Activated CD4-positive, alpha-beta memory T cell treated with anti-CD3 and anti-CD28 coated beads, Interleukin-2, amount 10 ng/mL, durations not matched to agents 7 days and 5 days (primary cell): Measurements from ENCODE around the gene FGFRL1. TPM values are rescaled to one million over a fixed set of nuclear protein-coding genes. Genes with fewer than 3 reads are reported as not detected.

ENCODE experiments used
- CTCF ChIA-PET: fragments of 350-600 bp; sonication (Branson Sonifier 250); formaldehyde crosslinking; loops from one replicate; lab custom pipeline; 2021; ENCODE audit warnings: antibody characterized with exemption, inconsistent platforms; lab: Charles Lee
- POLR2A ChIA-PET: fragments of 350-600 bp; sonication (Branson Sonifier 250); formaldehyde crosslinking; loops from one replicate; lab custom pipeline; 2021; ENCODE audit warnings: antibody characterized with exemption; lab: Charles Lee
- DNase-seq: peaks from one replicate; pipeline ENCODE4 v3.0.0-alpha.2; 2020
- H3K27ac Mint-ChIP-seq: one replicate; pipeline ENCODE4 v1.8.0; 2021; ENCODE audit warnings: mild to moderate bottlenecking, mixed read lengths
- H3K27me3 Mint-ChIP-seq: one replicate; pipeline ENCODE4 v1.8.0; 2021; ENCODE audit warnings: mixed read lengths
- H3K36me3 Mint-ChIP-seq: one replicate; pipeline ENCODE4 v1.8.0; 2021; ENCODE audit warnings: low read depth, mixed read lengths
- H3K4me1 Mint-ChIP-seq: one replicate; pipeline ENCODE4 v1.8.0; 2021; ENCODE audit warnings: mixed read lengths
- H3K4me3 Mint-ChIP-seq: one replicate; pipeline ENCODE4 v1.8.0; 2021; ENCODE audit warnings: mild to moderate bottlenecking, mixed read lengths
- H3K9me3 Mint-ChIP-seq: one replicate; pipeline ENCODE4 v1.8.0; 2021; ENCODE audit warnings: mixed read lengths
- total RNA-seq, 2 experiments: library from RNA; stranded (reverse); gene quantifications; one replicate each; pipeline ENCODE4 v1.2.3, GENCODE V29; 2021

Gene FGFRL1
- total RNA-seq, 2 experiments from 2014 or later, result 7.1 to 8.9 TPM

DNA sequence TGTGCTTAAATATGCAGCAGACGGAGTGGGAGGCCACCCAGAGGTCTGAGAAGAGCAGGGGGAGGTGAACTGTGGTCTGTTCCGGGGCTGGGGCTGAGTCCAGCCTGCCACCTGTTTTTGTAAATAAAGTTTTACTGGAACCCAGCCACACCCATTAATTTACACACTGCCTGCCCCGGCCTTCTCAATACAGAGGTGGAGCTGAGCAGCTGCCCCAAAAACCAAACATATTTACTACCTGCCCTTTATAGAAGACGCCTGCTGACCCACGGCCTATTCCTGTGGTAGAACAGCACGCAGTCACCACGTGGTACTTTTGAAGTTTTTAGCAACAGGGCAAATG is 45.9 kb downstream of the FGFRL1 start:
- DNase-seq, result no peak
- Mint-ChIP-seq H3K27me3 (peaks cover 18% of the 10 kb centered on the region), H3K27ac (no peak overlapping the region), H3K9me3 (no peaks in the 10 kb centered on the region), H3K36me3 (no peaks in the 10 kb centered on the region), H3K4me3 (no peak overlapping the region), H3K4me1 (peaks cover 16% of the 10 kb centered on the region)
- POLR2A ChIA-PET, result no interaction called here
- CTCF ChIA-PET, result no interaction called here

GRCh38 chr4:1058198-1058996 is 47.0 kb downstream of the FGFRL1 start:
- no peak for DNase-seq
- Mint-ChIP-seq H3K27me3 (peaks cover 26% of the 10 kb centered on the region), H3K27ac (no peak overlapping the region), H3K4me1 (peaks cover 19% of the 10 kb centered on the region), H3K9me3 (no peaks in the 10 kb centered on the region), H3K4me3 (no peak overlapping the region), H3K36me3 (no peaks in the 10 kb centered on the region)
- CTCF ChIA-PET, result no interaction called here
- POLR2A ChIA-PET, result no interaction called here

- Mint-ChIP-seq H3K9me3 (no peaks in the 10 kb centered on the region), H3K4me3 (no peak overlapping the region), H3K27ac (no peak overlapping the region), H3K36me3 (no peaks in the 10 kb centered on the region), H3K4me1 (peaks cover 19% of the 10 kb centered on the region), H3K27me3 (peaks cover 28% of the 10 kb centered on the region)
- no peak for DNase-seq
- ChIA-PET POLR2A (no interaction called here), CTCF (no interaction called here)
Measured at GRCh38 chr4:1058997-1059665, 47.7 kb downstream of the FGFRL1 start.

DNA sequence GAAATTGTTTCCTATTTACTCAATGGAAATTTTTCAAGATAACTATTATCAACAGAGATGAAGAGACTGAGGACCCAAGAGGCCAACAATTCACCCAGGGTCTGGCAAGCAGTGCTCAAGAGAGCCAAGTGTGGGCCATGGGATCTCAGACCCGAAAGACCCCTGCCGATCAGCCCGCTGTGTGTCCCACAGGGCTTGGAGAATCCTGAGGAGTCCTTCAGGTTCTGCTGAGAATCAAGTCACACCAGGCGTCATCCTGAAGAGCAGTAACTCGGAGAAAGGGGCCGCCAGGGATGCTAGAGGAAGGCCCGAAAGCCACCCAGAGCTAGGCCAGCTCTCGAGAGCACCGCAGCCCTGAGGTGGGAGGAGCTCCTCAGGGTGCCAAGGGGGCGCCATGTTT is 48.7 kb downstream of the FGFRL1 start:
- CTCF ChIA-PET, result no interaction called here
- Mint-ChIP-seq H3K4me3 (no peak overlapping the region), H3K9me3 (no peaks in the 10 kb centered on the region), H3K27me3 (peaks cover 37% of the 10 kb centered on the region), H3K27ac (no peak overlapping the region), H3K4me1 (peaks cover 19% of the 10 kb centered on the region), H3K36me3 (no peaks in the 10 kb centered on the region)
- no peak for DNase-seq
- POLR2A ChIA-PET, result no interaction called here

GRCh38 chr4:1060621-1061020 is 49.2 kb downstream of the FGFRL1 start:
- H3K4me3 Mint-ChIP-seq, result no peak overlapping the region
- ChIA-PET CTCF (no interaction called here), POLR2A (no interaction called here)
- peaks cover 17% of the 10 kb centered on the region for H3K4me1 Mint-ChIP-seq
- no peaks in the 10 kb centered on the region for H3K36me3 Mint-ChIP-seq
- H3K9me3 Mint-ChIP-seq, result no peaks in the 10 kb centered on the region
- no peak for DNase-seq
- no peak overlapping the region for H3K27ac Mint-ChIP-seq
- H3K27me3 Mint-ChIP-seq, result peaks cover 37% of the 10 kb centered on the region

GRCh38 chr4:1061056-1061700 is 49.8 kb downstream of the FGFRL1 start:
- CTCF ChIA-PET, result no interaction called here
- Mint-ChIP-seq H3K36me3 (no peaks in the 10 kb centered on the region), H3K9me3 (no peaks in the 10 kb centered on the region), H3K27ac (no peak overlapping the region), H3K4me1 (peaks cover 12% of the 10 kb centered on the region), H3K27me3 (peaks cover 32% of the 10 kb centered on the region), H3K4me3 (no peak overlapping the region)
- POLR2A ChIA-PET, result no interaction called here
- DNase-seq, result no peak

- no peaks in the 10 kb centered on the region for H3K9me3 Mint-ChIP-seq
- no peak for DNase-seq
- H3K4me3 Mint-ChIP-seq, result no peak overlapping the region
- POLR2A ChIA-PET, result no interaction called here
- H3K36me3 Mint-ChIP-seq, result no peaks in the 10 kb centered on the region
- peaks cover 9% of the 10 kb centered on the region for H3K4me1 Mint-ChIP-seq
- CTCF ChIA-PET, result no interaction called here
- peaks cover 33% of the 10 kb centered on the region for H3K27me3 Mint-ChIP-seq
- no peak overlapping the region for H3K27ac Mint-ChIP-seq
Measured at GRCh38 chr4:1061760-1062159, 50.3 kb downstream of the FGFRL1 start.

DNA sequence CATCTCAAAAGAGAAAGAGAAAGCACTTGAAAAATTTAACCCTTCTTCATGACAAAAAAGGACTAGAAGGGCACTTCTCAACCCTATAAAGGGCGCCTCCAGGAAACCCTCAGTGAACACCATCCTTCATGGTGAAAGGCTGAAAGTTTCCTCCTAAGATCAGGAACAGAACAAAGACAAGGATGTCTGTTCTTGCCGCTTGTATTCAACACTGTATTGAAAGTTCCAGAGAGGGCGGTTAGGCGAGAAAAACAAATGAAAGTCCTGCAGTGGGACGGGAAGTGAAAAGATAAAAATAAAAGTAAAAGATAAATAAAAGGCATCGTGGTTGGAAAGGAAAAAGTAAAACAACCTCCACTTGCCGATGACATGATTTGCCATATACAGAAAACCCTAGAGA is 51.0 kb downstream of the FGFRL1 start:
- H3K4me3 Mint-ChIP-seq, result no peak overlapping the region
- DNase-seq, result no peak
- peaks cover 33% of the 10 kb centered on the region for H3K27me3 Mint-ChIP-seq
- no peaks in the 10 kb centered on the region for H3K9me3 Mint-ChIP-seq
- CTCF ChIA-PET, result no interaction called here
- H3K4me1 Mint-ChIP-seq, result peaks cover 9% of the 10 kb centered on the region
- POLR2A ChIA-PET, result no interaction called here
- H3K27ac Mint-ChIP-seq, result no peak overlapping the region
- H3K36me3 Mint-ChIP-seq, result no peaks in the 10 kb centered on the region

DNA sequence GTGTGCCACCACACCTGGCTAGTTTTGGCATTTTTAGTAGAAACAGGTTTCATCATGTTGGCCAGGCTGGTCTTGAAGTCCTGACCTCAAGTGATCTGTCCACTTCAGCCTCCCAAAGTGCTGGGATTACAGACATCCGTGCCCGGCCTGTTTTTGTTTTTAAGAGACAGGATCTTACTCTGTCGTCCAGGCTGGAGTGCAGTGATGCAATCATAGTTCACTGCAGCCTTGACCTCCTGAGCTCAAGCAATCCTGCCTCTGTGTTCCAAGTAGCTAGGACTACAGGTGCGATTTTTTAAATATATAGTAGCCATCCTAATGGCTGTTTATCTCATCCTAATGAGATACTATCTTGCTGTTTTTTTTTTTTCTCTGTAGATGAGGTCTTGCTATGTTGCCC is 54.3 kb downstream of the FGFRL1 start:
- H3K9me3 Mint-ChIP-seq, result no peaks in the 10 kb centered on the region
- peaks cover 39% of the 10 kb centered on the region for H3K27me3 Mint-ChIP-seq
- no peak overlapping the region for H3K27ac Mint-ChIP-seq
- H3K4me1 Mint-ChIP-seq, result peaks cover 9% of the 10 kb centered on the region
- no peak for DNase-seq
- CTCF ChIA-PET, result no interaction called here
- no peak overlapping the region for H3K4me3 Mint-ChIP-seq
- H3K36me3 Mint-ChIP-seq, result no peaks in the 10 kb centered on the region
- POLR2A ChIA-PET, result interaction anchor here (1.8 kb wide), 1 partner anchor 13 kb away, joined by 3 read pairs; no protein-coding TSS in a partner anchor

GRCh38 chr4:1069394-1069793 is 58.0 kb downstream of the FGFRL1 start:
- Mint-ChIP-seq H3K4me1 (peaks cover 3% of the 10 kb centered on the region), H3K36me3 (no peaks in the 10 kb centered on the region), H3K27me3 (peaks cover 31% of the 10 kb centered on the region), H3K4me3 (no peak overlapping the region), H3K9me3 (no peaks in the 10 kb centered on the region), H3K27ac (no peak overlapping the region)
- DNase-seq, result no peak
- CTCF ChIA-PET, result no interaction called here
- POLR2A ChIA-PET, result no interaction called here

DNA sequence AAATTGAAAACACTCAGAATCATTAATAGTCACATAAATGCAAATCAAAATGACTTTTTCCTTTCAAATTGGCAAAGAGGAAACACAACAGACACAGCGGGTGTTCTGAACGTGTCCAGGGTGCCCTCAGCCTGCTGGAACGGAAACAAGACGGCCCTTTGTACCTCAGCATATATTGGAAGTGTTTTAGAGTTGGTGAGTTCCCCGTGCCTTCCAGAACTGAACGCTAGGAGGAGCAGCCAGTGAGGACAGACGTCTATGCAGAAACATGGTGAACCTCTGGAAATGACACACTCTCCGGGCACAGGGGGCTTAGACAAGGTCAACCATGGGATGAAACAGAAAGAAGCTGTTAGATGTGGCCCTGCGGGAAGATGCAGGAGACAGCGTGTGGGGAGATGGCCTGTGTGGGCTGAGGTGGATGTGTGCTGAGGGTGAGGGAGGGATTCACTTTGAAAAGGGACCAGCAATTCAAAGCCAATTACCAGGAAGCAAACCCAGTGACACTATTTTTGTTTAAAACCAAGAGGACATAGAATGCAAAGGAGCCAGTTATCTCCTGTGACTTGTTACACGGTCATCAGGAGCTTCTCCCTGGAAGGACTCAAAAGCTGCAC is 61.5 kb downstream of the FGFRL1 start:
- Mint-ChIP-seq H3K27ac (no peak overlapping the region), H3K36me3 (no peaks in the 10 kb centered on the region), H3K4me3 (no peak overlapping the region), H3K27me3 (peaks cover 24% of the 10 kb centered on the region), H3K4me1 (peaks cover 3% of the 10 kb centered on the region), H3K9me3 (no peaks in the 10 kb centered on the region)
- CTCF ChIA-PET, result interaction anchor here (1.3 kb wide), 1 partner anchor 280 kb away, joined by 3 read pairs; no protein-coding TSS in a partner anchor
- POLR2A ChIA-PET, result interaction anchor here (0.6 kb wide), 1 partner anchor 254 kb away, joined by 4 read pairs; no protein-coding TSS in a partner anchor
- peak; percentile 52 for DNase-seq

DNA sequence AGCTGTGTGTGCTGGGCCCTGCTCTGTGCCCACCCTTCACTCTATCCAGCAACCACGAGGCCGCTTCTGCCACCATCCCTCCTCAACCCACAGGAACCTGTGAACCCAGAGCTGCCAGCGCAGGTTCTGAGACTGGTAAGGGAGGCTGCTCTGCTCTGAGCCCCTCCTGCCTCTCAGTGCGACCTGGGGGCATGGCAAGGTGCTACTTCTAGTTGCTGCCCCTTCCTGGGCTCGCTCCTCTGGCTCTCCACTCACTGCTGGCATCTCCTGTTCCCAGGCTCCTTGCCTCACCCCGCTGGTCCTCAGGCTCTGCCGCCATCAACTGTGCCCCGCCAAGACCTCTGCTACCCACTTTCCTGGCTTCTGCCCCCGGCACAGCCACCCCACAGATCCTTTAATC is 62.7 kb downstream of the FGFRL1 start:
- CTCF ChIA-PET, result interaction anchor here (0.6 to 1.3 kb wide), 3 partner anchors 19 to 279 kb away, joined by 3 read pairs; no protein-coding TSS in a partner anchor
- Mint-ChIP-seq H3K27me3 (peaks cover 19% of the 10 kb centered on the region), H3K4me3 (no peak overlapping the region), H3K36me3 (no peaks in the 10 kb centered on the region), H3K9me3 (no peaks in the 10 kb centered on the region), H3K4me1 (peaks cover 3% of the 10 kb centered on the region), H3K27ac (no peak overlapping the region)
- DNase-seq, result no peak
- POLR2A ChIA-PET, result no interaction called here

GRCh38 chr4:1075225-1075624 is 63.8 kb downstream of the FGFRL1 start:
- DNase-seq, result no peak
- POLR2A ChIA-PET, result no interaction called here
- H3K4me3 Mint-ChIP-seq, result no peak overlapping the region
- CTCF ChIA-PET, result no interaction called here
- H3K36me3 Mint-ChIP-seq, result no peaks in the 10 kb centered on the region
- peaks cover 3% of the 10 kb centered on the region for H3K9me3 Mint-ChIP-seq
- peaks cover 20% of the 10 kb centered on the region for H3K27me3 Mint-ChIP-seq
- peaks cover 3% of the 10 kb centered on the region for H3K4me1 Mint-ChIP-seq
- H3K27ac Mint-ChIP-seq, result no peak overlapping the region
